Left renal cortex interstitium (tissue), 4 donors: ENCODE results near the gene CACNA1D. TPM values are rescaled to one million over a fixed set of nuclear protein-coding genes. Genes with fewer than 3 reads are reported as not detected.

Experiments used
- DNase-seq, 4 donors: peaks; one replicate each; pipeline ENCODE4 v3.0.0-alpha.2; 2013; ENCODE audit warnings: low read depth in 4 of 4, low spot score in 2 of 4, missing footprints in 1 of 4
- polyA plus RNA-seq, 4 donors: library from polyadenylated mRNA; unstranded; fragments of 120-200 nt; gene quantifications; one replicate each; pipeline ENCODE4 v1.2.1, GENCODE V29; 2013; ENCODE audit not compliant: insufficient read length in 4 of 4

Gene CACNA1D
- polyA plus RNA-seq, 4 donors, result 10.8 to 17.0 (median 13.3) TPM

DNA sequence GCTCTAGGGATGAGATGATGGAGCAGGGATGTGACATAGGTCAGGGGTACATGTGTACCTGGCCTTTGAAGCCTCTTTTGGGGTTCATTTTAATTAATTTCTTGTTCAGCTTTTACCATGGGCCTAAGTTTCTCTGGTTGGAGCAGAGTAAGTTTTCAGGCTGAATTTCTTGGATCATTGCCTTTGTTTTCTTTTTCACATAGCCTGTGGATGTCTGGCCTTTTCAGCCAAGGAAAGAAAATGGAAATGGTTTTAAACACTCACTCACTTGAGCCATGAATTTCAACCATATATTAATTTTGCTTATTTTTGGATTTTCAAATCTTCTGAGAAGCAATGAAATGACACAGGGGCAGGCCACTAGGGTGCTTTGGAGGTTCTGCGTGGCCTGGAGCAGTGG is 30.2 kb downstream of the CACNA1D start:
- no peak for DNase-seq

GRCh38 chr3:53525765-53526703 is 31.6 kb downstream of the CACNA1D start:
- no peak for DNase-seq

GRCh38 chr3:53526704-53527055 is 32.3 kb downstream of the CACNA1D start:
- DNase-seq, result no peak

GRCh38 chr3:53530205-53530604 is 35.8 kb downstream of the CACNA1D start:
- no peak for DNase-seq

DNA sequence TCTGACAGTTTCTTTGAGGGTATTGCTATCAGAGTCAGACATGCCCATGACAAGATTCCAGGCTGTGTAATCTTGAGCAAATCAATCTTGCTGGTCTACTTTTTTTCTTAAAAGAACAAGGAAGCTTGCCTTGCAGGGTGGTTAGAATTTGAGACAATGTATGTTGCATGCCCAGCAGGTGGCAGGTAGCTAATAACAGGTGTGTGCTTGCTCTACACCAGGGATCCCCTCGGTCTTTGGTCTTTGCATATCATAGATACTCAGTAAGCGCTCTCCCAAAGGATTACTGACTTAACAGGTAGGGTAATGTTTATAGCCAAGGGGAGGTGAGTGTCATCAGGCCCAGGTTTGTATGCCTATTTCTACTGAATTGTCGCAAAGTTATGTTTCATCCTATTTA is 37.3 kb downstream of the CACNA1D start:
- no peak for DNase-seq

GRCh38 chr3:53533472-53533871 is 39.1 kb downstream of the CACNA1D start:
- no peak for DNase-seq

DNA sequence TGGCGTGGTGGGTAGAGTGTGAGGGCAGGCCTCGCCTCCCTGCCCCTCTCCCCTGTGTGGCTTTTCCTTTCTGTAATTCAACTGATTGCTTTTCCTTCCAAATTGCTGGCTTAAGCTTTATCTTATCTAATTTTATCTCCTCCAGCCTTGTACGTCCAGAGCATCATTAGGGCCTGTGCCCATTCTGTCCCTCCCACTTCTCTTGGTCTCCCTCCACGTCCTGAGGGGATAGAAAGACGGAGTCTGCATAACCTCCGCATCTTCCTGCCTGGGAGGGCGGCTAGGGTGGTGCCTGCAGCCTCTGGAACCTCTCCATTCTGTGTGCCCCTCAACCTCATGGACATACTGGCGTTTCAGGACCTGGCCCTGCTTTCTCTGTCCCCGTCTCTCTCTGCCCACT is 39.8 kb downstream of the CACNA1D start:
- no peak for DNase-seq

GRCh38 chr3:53534676-53535400 is 40.4 kb downstream of the CACNA1D start:
- peak in 1 of 4 donors; percentile 46 for DNase-seq

GRCh38 chr3:53536282-53536681 is 41.9 kb downstream of the CACNA1D start:
- DNase-seq, result no peak

DNA sequence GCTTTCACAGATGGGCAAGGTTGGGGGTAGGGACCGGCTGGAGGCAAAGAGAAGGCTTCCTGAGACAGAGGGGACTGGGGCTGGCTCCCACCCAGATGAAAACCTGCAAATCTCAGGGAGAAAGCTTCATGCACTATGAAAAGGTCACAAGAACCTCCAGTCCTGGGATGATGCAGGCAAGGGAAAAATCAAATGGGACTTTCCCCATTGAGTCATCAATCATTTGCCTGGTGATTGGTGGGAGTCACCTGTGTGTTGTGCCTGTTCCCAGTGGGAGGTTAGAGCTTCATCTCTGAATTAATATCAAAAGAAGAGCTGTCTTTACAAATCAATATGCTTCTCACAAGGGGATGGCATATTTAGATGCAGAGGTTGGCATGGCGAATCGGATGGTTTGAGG is 49.9 kb downstream of the CACNA1D start:
- no peak for DNase-seq

DNA sequence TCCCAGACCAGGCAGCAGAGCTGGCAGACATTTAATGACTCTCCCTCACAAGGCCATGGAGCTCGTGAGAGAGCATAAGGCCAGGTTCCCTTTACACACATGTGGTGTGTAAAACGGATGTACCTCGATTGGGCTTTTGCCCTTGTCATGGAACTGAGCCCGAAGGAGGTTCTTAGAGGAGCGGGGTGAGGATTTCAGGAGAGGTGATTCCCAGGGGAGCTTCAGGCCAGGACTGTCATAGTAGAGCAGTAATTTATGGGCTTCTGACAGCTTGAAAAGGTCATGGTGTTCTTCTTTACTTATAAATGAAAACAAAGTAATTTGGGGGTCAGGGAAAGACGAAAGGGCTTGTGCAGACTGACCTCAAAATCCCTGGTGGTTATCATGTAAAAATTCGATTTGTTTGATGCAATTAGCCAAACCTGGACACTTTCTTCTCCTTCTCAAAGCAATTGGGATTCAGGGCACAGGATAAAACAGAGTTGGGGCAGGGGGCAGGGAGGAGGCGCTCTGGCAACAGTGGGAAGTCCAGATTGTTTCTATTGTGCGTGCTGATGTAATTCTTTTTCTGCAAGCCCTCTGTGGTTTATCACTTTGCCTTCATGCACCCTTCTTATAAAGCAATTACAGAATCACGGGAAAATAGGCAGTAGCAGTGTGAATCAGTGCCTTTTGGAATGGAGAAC is 51.0 kb downstream of the CACNA1D start:
- DNase-seq, result no peak

- DNase-seq, result no peak
Observed at GRCh38 chr3:53545996-53546359, 51.6 kb downstream of the CACNA1D start.

DNA sequence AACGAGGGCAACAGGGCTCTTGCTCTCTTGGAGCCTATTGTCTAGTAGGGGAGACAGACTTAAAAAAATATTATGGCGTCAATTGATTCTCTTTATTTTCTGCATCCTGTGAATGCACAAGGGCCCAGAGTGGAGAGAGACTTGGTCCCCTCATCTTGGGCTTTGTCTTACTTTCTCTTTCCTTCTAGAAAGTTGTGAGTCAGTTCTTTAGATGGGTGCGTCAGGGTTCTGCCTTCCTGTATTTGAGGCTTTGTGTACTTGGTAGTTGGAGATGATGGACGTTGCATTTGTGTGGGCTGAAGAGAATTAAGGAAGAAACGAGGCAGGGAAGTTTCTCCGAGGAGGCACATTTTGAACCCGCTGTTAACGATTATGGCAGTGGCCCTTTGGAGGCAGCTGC is 52.9 kb downstream of the CACNA1D start:
- DNase-seq, result no peak

- no peak for DNase-seq
Observed at GRCh38 chr3:53550005-53550620, 55.7 kb downstream of the CACNA1D start.

DNA sequence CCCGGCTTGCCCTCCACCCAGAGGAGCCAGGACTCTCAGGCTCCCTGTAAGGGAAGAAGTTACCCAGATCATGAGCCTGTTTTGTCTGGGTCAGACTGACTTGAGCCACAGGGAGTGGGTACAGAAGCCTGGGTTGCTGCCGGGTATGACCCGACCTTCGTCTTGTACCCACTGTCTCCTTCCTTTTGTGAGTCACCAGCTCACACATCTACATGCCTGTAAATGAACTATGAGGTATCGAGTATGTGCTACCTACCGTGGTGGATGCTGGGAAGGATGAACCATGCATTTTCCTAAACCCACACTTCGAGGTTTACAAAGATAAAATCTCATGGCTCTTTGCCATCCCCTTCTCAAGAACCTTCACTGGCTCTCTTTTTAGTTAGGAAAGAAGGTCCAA is 56.9 kb downstream of the CACNA1D start:
- DNase-seq, result no peak

DNA sequence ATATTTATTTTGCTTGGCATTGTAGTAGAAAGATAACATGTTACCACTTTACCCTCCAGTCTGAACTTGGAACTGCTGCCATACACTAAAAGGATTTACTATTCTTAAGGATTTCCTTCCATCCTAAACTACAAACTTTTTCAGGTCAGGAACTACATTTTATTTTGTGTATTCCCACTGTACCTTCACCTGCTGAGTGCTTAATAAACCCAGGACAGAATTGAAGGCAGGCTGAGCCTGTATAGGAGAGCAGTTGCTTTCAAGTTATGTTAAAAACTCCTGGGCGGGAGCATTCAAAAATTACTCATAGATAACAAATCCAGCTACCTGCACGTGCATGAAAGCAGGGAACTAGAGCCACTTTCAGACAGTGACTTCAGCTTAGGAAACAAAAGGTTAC is 58.3 kb downstream of the CACNA1D start:
- no peak for DNase-seq

GRCh38 chr3:53553200-53553599 is 58.8 kb downstream of the CACNA1D start:
- no peak for DNase-seq

DNA sequence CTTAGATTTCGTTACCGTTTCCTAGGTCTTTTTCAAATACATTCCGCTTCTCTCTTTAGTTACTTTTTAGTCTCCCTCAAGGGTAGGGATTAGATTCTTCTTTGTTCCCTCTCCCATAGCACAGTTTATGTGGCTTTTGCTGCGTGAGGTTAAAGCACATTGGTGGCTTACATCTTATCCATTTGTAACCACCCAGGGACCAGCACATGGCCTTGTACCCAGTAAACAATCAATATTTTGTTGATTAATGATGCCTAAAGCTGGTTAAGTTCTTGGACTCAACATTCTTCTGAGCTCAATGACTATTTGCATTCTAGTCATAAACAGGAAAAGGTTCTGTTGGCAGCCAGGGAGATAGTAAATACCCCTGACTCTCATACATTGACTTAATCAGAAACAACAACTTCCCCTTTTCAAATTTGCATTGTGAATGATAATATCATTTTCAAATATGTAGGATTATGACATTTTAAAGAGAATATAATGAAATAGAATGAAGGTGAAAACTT is 60.2 kb downstream of the CACNA1D start:
- DNase-seq, result no peak

GRCh38 chr3:53555068-53555588 is 60.7 kb downstream of the CACNA1D start:
- no peak for DNase-seq

GRCh38 chr3:53566461-53567145 is 72.2 kb downstream of the CACNA1D start:
- DNase-seq, result no peak
